GM12878 (cell line): ENCODE results near the gene DCTN5. TPM values are rescaled to one million over a fixed set of nuclear protein-coding genes. Genes with fewer than 3 reads are reported as not detected.

ENCODE experiments used
- ATAC-seq: fragments of 200-7000 bp; cut with Tn5 transposase; 3 replicates; pipeline ENCODE4 v1.9.1; 2020; ENCODE audit warnings: mild to moderate bottlenecking, moderate library complexity
- BruUV-seq: library from RNA; stranded (reverse); fragments of 400-500 nt; replicated peaks from 2 replicates; lab custom pipeline; 2021; lab: Mats Ljungman, UMichigan
- CTCF ChIA-PET: fragments of 300-600 bp; sonication (Branson Sonifier 250); formaldehyde crosslinking; extraction: SDS; loops from one replicate; lab custom pipeline; 2021; ENCODE audit warnings: inconsistent platforms; lab: Yijun Ruan, JAX
- POLR2A ChIA-PET: fragments of 350-600 bp; formaldehyde crosslinking; extraction: SDS; loops from one replicate; lab custom pipeline; 2021; ENCODE audit warnings: inconsistent platforms; lab: Charles Lee
- RAD21 ChIA-PET: fragments of 300-600 bp; sonication (Branson Sonifier 250); formaldehyde crosslinking; loops from one replicate; lab custom pipeline; 2023; ENCODE audit warnings: antibody characterized with exemption; ENCODE audit not compliant: unreplicated experiment; lab: Charles Lee
- SMC1A ChIA-PET: fragments of 300-600 bp; sonication (Branson Sonifier 250); formaldehyde crosslinking; loops from one replicate; lab custom pipeline; 2023; ENCODE audit not compliant: unreplicated experiment, uncharacterized antibody; lab: Charles Lee
- DNase-seq: peaks from one replicate; pipeline ENCODE4 v3.0.0-alpha.2; 2011; ENCODE audit warnings: low read depth, low spot score
- FAIRE-seq: peaks from 3 replicates; lab custom pipeline; 2011; peaks lifted over from hg19 to GRCh38; lab: Jason Lieb, UNC
- H2AFZ ChIP-seq: 2 replicates; pipeline ENCODE4 v1.6.0; 2011; ENCODE audit warnings: low read depth, low read length, control low read depth; ENCODE audit not compliant: control insufficient read depth
- H3K27ac ChIP-seq: 2 replicates; pipeline ENCODE4 v1.5.1; 2011; ENCODE audit warnings: control low read depth; ENCODE audit not compliant: control insufficient read depth, insufficient read depth
- H3K27me3 ChIP-seq, 2 experiments: replicated peaks in 1 of 2; 2 replicates each; pipeline versions ENCODE4 v1.6.0 to v1.6.1; 2011; ENCODE audit warnings: low read length in 1 of 2; ENCODE audit not compliant: control insufficient read depth in 2 of 2, insufficient read depth in 2 of 2
- H3K36me3 ChIP-seq, 2 experiments: 2 replicates each; pipeline ENCODE4 v1.5.1; 2011; ENCODE audit warnings: low read length in 1 of 2; ENCODE audit not compliant: control insufficient read depth in 2 of 2, insufficient read depth in 2 of 2
- H3K4me1 ChIP-seq: 2 replicates; pipeline ENCODE4 v1.6.1; 2011; ENCODE audit warnings: mild to moderate bottlenecking, low read length, moderate library complexity, mixed read lengths; ENCODE audit not compliant: control insufficient read depth, insufficient read depth
- H3K4me2 ChIP-seq: 2 replicates; pipeline ENCODE4 v1.6.0; 2011; ENCODE audit warnings: control low read depth; ENCODE audit not compliant: control insufficient read depth, insufficient read depth
- H3K4me3 ChIP-seq: fragments of 200-600 bp; sonication (generic); 2 replicates; pipeline ENCODE4 v1.5.1; 2016
- H3K79me2 ChIP-seq: 2 replicates; pipeline ENCODE4 v1.6.0; 2011; ENCODE audit warnings: low read length; ENCODE audit not compliant: control insufficient read depth, insufficient read depth
- H3K9ac ChIP-seq: 2 replicates; pipeline ENCODE4 v1.8.0; 2011; ENCODE audit warnings: low read length, control low read depth, mixed read lengths; ENCODE audit not compliant: control insufficient read depth, insufficient read depth
- H3K9me3 ChIP-seq: replicated peaks from 3 replicates; pipeline ENCODE4 v1.5.1; 2011; ENCODE audit warnings: mild to moderate bottlenecking, low read length; ENCODE audit not compliant: control insufficient read depth, insufficient read depth
- H4K20me1 ChIP-seq: 2 replicates; pipeline ENCODE4 v1.6.0; 2011; ENCODE audit not compliant: control insufficient read depth, insufficient read depth
- CEBPB ChIP-seq, 2 experiments: fragments of 150-350 bp in 1 of 2; IDR thresholded peaks; 2 replicates each; pipeline ENCODE4 v1.6.1; 2012 to 2014; ENCODE audit warnings: low read depth in 2 of 2, low read length in 2 of 2, borderline replicate concordance in 1 of 2, inconsistent platforms in 1 of 2
- ETV6 ChIP-seq, 2 experiments: fragments of 450-650 bp in 1 of 2; IDR thresholded peaks in 1 of 2; conservative IDR thresholded peaks in 1 of 2; 2 replicates each; pipeline ENCODE4 v1.6.1; 2014; ENCODE audit warnings: antibody characterized with exemption in 1 of 2, borderline replicate concordance in 1 of 2, low read depth in 1 of 2, mild to moderate bottlenecking in 1 of 2, moderate library complexity in 1 of 2
- NR2C1 ChIP-seq: fragments of 450-650 bp; IDR thresholded peaks from 2 replicates; pipeline ENCODE4 v1.6.1; 2017; ENCODE audit warnings: antibody characterized with exemption, mild to moderate bottlenecking, moderate library complexity
- PAX8 ChIP-seq: fragments of 450-650 bp; IDR thresholded peaks from 2 replicates; pipeline ENCODE4 v1.6.1; 2017; ENCODE audit warnings: mild to moderate bottlenecking, moderate library complexity
- USF1 ChIP-seq: IDR thresholded peaks from 2 replicates; pipeline ENCODE4 v1.6.1; 2011; ENCODE audit warnings: borderline replicate concordance, low read depth, mild to moderate bottlenecking, moderate library complexity, mixed read lengths, low read length; ENCODE audit not compliant: insufficient read depth; ENCODE audit errors: extremely low read length
- ZNF384 ChIP-seq: IDR thresholded peaks from 2 replicates; pipeline ENCODE4 v1.6.1; 2012; ENCODE audit warnings: low read depth, mild to moderate bottlenecking, low read length, improper control_type of control experiment, borderline replicate concordance
- WGBS: methylation state at CpG from one replicate; pipeline ENCODE4 v1.1.6; 2016; ENCODE audit warnings: low lambda C conversion rate; ENCODE audit not compliant: insufficient replicate concordance, insufficient coverage; ENCODE audit errors: missing lambda C conversion rate; 5-methylcytosine and 5-hydroxymethylcytosine counted together
- in situ Hi-C: fragments of 300-500 bp; cut with MboI; formaldehyde crosslinking; loops from 9 replicates; pipeline ENCODE4 v1.14.3; 2018; ENCODE audit warnings: mixed read lengths
- intact Hi-C: fragments of 100-400 bp; cut with micrococcal nuclease; formaldehyde crosslinking; loops from one replicate; pipeline ENCODE4 v1.14.2; 2022; ENCODE audit not compliant: unreplicated experiment
- polyA plus RNA-seq, 11 experiments: library from polyadenylated mRNA; depleted of rRNA in 4 of 11; unstranded in 6 of 11; stranded (reverse) in 5 of 11; fragments of >200 nt; fragmentation: Nextera tagmentation in 4 of 11; fragmentation: Illumina TruSeq in 1 of 11; extraction: Ambion mirVana in 4 of 11; extraction: Trizol in 1 of 11; gene quantifications; 1 replicate in 1 of 11; 2 replicates in 10 of 11; pipeline versions ENCODE4 v1.2.1 to v1.2.3, GENCODE V29; 2011 to 2016; ENCODE audit warnings: inconsistent platforms in 2 of 11, missing spikeins in 2 of 11, low read depth in 1 of 11
- total RNA-seq, 4 experiments: library from RNA; depleted of rRNA in 3 of 4; stranded (reverse); fragments of >200 nt in 3 of 4; fragmentation: Illumina TruSeq in 1 of 4; extraction: Trizol in 1 of 4; gene quantifications; 2 replicates each; pipeline versions ENCODE4 v1.2.1 to v1.2.3, GENCODE V29; 2013 to 2021
- TF ChIP-seq, protein P1 (sequence below): fragments of 450-650 bp; IDR thresholded peaks from 2 replicates; pipeline ENCODE4 v1.6.1; 2017; ENCODE audit warnings: low read depth, mild to moderate bottlenecking, moderate library complexity

DCTN5 gene
- total and polyA plus RNA-seq, 10 of the 15 experiments (the other 5 are each of a cell fraction or from before 2014, with no cell fraction given) = 49.1 to 153 (median 81.4) TPM

GRCh38 chr16:23679986-23680336, 38.7 kb downstream of the DCTN5 start:
- no peak for TF ChIP-seq ETV6 (conservative IDR thresholded peaks at IDR 0.05 in 1 of 2, IDR thresholded peaks at IDR 0.05 in 1 of 2; ENCODE audit: borderline replicate concordance in 1 of 2, low read depth in 1 of 2)
- no peak for TF ChIP-seq NR2C1
- no peak for TF ChIP-seq CEBPB (IDR thresholded peaks at IDR 0.05; ENCODE audit: borderline replicate concordance in 1 of 2, low read depth in 2 of 2, low read length in 2 of 2)
- TF ChIP-seq PAX8 = no peak
- TF ChIP-seq ZNF384 = no peak
- TF ChIP-seq, protein P1, sequence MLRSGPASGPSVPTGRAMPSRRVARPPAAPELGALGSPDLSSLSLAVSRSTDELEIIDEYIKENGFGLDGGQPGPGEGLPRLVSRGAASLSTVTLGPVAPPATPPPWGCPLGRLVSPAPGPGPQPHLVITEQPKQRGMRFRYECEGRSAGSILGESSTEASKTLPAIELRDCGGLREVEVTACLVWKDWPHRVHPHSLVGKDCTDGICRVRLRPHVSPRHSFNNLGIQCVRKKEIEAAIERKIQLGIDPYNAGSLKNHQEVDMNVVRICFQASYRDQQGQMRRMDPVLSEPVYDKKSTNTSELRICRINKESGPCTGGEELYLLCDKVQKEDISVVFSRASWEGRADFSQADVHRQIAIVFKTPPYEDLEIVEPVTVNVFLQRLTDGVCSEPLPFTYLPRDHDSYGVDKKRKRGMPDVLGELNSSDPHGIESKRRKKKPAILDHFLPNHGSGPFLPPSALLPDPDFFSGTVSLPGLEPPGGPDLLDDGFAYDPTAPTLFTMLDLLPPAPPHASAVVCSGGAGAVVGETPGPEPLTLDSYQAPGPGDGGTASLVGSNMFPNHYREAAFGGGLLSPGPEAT = no peak
- TF ChIP-seq USF1 = no peak
- no peak for FAIRE-seq
- H4K20me1 ChIP-seq = no peaks in the 10 kb centered on the region; the same call in 1 of the 2 replicates
- ChIA-PET SMC1A (interaction anchor here (0.6 to 1.2 kb wide), 4 partner anchors 38 to 125 kb away, joined by 3 read pairs; partner anchors contain the start of gene DCTN5), RAD21 (interaction anchor here (0.7 to 1.2 kb wide), 2 partner anchors 46 to 309 kb away, joined by 3 to 6 read pairs; no protein-coding TSS in a partner anchor), CTCF (interaction anchor here (0.6 to 4.5 kb wide), 4 partner anchors 12 to 1380 kb away, joined by 3 to 26 read pairs (median 4); no protein-coding TSS in a partner anchor), POLR2A (interaction anchor here (0.6 kb wide), 1 partner anchor 257 kb away, joined by 3 read pairs; no protein-coding TSS in a partner anchor)
- no peak for ATAC-seq
- no TSS peak for BruUV-seq
- peak overlapping the region; percentile 97 for H3K4me3 ChIP-seq
- H2AFZ ChIP-seq = no peak overlapping the region
- peak overlapping the region; percentile 94 for H3K4me2 ChIP-seq
- H3K9ac ChIP-seq = peak overlapping the region; percentile 93
- H3K36me3 ChIP-seq = peaks cover 18 to 24% of the 10 kb centered on the region in 2 experiments
- peak overlapping the region; percentile 85 for H3K27ac ChIP-seq
- intact Hi-C loops (loop anchor here (5.0 kb wide), 1 partner anchor 38 kb away; the partner anchor contains the start of genes DCTN5 and PALB2), in situ Hi-C loops (no loop called here)
- H3K4me1 ChIP-seq = peaks cover 14% of the 10 kb centered on the region
- H3K79me2 ChIP-seq = peaks cover 42% of the 10 kb centered on the region
- no peaks in the 10 kb centered on the region for H3K27me3 ChIP-seq
- no peak for DNase-seq
- H3K9me3 ChIP-seq = no peaks in the 10 kb centered on the region
- 5% methylated on average over 6 of the region's 6 CpGs for WGBS
